Measurements from ENCODE around the gene ADGRD1.
"Not testable (repeated sequence)": the region's sequence is repeated elsewhere in the genome, so short reads cannot be mapped to it uniquely, and the experiment has no call there.

The ADGRD1 gene

GRCh38 chr12:131108177-131108955 lies 154.7 kb downstream of the ADGRD1 start:
- DNase-seq, result no peak

- no peak for DNase-seq
Observed at GRCh38 chr12:131111446-131111845, 157.7 kb downstream of the ADGRD1 start.

DNA sequence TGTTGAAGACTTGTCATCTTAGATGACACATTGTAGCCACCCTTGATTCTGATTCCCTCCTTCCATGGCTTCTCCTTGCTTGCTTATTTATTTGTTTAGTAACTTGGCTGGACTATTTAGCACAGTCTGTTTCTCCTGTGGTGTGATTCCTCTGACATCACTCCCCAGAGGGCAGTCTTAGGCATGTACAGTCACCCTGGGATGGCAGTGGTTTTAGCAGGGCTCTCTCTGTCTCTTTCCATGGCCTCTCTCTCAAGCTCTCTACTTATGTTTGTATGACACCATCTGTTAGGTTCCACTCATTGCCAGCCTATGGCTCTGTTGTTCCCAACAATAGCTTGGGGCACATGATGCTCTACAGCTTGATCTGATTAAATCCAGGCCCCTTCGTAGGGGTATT lies 158.3 kb downstream of the ADGRD1 start:
- DNase-seq, result no peak

DNA sequence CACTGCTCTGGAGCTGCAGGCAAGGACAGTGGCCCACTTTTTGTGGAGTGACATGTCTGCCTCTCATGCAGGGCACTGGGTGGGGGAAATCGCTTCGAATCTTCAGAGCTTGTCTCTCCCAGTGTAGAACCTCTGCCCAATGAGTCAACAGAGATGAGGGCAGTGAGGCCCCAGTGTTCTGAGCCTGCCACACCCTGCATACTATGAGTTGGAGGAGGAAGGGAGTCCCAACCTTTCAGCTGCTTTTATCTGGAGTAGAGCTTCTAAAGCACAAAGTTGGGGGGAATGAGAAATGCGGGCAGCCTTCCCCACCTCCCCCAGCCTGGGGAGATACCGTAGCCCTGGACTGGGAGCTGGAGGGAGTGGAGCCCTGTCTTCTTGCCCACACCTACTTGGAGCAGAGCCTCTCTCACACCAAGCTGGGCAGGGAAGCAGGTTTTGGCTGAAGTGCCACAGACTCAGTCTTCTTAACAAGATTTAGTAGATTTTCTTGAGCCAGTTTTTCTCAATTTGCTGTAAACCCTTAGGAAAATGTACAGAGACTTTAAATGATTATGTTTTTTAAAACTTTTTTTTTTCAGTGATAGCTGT lies 159.1 kb downstream of the ADGRD1 start:
- DNase-seq, result no peak

- DNase-seq, result no peak
Observed at GRCh38 chr12:131113568-131114270, 160.0 kb downstream of the ADGRD1 start.

- no peak for DNase-seq
Observed at GRCh38 chr12:131114271-131114670, 160.6 kb downstream of the ADGRD1 start.

DNA sequence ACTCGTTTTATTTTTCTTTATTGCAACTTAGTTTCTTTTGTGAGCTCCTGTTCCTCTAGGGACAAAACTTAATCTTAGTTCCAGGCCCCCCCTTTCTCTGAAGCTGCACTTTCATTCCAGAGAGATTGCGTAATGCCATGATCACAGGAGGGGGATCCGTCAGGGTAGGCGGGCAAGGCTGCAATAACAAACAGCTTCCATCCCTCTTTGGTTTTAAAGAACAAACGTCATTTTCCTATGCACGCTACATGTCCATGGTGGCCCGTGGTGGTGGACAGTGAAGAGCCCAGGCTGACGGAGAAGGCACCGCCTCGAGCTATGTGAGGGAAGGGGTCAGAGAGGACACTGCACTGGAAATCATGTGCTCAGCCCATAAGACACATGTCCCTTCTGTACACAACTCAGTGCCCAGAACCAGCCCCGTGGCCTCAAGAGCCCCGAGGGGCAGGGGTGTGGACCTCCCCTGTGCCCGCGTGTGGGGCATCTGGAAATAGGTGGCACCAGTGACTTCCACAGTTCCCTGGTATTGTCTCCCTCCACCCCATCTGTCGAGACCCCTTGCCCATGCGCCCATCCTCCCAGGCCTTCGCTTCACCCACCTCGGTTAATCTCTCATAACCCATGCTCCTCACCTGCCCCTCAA lies 161.4 kb downstream of the ADGRD1 start:
- no peak for DNase-seq

DNA sequence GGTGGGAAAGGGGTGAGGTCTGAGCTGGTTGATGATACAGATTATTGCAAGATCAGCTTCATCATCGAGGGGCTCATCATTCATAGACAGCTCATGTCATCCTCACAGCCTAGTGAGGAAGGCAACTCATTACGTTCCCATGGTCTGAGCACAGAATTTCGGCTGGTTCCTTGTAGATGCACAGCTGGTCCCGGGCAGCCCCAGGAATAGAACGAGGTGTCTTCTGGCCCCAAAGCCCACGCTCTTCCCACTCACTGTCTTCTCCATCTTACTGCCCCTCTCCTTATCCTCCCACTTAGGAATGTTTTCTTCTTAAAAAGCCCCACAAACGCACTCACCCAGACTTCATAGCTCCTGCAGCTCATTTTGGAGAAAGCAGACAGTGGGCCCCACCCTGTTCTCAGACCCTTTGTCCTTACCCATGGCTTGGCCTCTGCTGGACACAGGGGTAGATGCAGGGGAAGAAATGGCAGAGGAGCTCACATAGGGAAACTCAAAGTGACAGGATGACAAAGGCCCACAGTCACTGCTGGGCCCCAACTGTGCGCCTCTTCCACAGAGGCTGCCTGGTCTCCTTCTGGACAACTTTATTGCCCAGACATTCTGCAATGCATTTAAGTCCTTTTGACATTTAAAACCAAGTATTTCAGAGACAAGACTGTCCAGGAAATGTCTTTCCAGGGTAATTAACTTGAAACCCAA lies 162.2 kb downstream of the ADGRD1 start:
- DNase-seq, result no peak

DNA sequence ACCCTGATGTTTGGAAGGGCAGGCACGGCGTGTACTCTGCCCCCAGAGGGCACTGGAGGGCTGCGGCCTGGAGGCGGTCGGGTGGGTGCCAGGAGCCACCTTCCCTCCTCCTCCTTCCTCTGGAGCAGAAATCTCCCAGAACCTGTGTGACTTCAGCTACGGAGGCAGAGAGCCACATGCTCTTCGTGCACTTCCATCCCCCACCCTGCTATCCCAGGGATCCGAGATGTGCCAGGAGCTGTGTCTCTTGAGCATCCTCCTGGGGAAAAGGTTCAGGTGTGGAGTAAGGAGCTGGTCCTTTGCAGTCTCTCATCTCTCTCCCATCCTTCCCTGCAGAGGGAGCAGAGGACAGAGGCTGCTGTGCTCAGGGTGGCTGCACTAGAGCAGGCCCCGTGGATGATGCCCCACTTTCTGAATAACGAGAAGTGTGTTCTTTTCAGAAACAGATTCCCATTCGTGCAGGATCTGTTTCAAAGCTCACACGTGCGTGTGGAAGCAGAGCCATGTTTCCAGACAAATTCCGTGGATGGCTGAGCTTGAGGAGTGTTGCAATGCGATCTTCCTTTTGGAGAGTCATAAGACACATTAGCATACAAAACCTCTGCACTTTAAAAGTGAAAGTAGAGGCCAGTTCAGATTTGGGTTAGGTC lies 162.9 kb downstream of the ADGRD1 start:
- no peak for DNase-seq

GRCh38 chr12:131117438-131118245 lies 163.9 kb downstream of the ADGRD1 start:
- no peak for DNase-seq

- no peak for DNase-seq
Observed at GRCh38 chr12:131118371-131118770, 164.7 kb downstream of the ADGRD1 start.

DNA sequence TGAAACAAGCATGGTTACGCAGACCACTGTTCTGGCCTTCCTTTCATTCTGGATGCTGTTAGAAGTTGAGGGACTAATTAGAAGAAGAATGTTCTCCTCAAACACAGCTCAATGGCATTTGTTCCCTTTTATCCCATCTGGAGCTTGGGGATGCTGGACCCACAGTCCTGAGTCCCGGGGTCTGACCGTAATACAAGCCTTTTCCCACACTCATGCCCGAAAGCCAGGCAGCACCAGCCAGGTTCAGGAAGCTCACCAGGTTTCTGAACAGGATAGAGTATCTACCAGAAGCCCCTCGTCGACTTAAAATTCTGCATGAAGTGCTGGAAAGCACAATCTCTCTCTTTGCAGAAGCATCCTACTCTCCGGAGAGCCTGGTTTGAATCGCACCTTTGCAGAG lies 165.6 kb downstream of the ADGRD1 start:
- DNase-seq, result not testable (repeated sequence)

- DNase-seq, result no peak
Observed at GRCh38 chr12:131119936-131120335, 166.2 kb downstream of the ADGRD1 start.

GRCh38 chr12:131120831-131121271 lies 167.1 kb downstream of the ADGRD1 start:
- DNase-seq, result no peak

DNA sequence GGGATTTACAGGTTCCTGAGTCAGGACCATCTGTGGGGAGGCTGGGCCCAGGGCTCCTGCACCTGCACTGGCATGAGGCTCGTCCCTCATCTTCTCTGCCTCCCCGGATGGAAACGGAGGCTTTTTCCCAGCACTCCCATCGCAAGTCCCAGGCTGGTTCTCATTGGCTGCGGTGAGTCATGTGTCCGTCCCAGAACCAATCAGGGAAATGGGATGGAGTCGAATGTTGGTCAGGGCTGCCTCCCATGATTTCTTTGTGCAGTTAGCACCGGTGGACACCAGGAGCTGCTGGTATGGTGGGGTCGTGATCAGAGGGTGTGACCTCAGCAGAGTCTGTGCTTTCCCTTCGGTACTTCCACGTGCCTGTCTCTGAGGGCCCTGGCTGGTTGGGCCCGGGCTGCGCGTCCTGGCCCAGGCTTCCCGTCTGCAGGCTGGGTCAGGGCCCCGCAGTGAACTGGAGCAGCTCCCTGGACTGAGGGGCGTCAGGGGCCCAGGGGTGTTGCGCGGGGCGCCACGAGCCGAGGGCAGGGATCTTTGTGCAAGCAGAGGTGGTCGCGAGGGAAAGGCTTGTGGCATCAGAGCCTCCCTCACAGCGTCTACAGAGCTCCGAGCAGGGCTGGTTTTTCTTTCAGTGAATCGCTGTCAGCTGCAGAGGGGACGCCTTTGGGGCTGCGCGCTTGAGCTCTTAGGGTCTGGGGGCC lies 168.1 kb downstream of the ADGRD1 start:
- no peak for DNase-seq

DNA sequence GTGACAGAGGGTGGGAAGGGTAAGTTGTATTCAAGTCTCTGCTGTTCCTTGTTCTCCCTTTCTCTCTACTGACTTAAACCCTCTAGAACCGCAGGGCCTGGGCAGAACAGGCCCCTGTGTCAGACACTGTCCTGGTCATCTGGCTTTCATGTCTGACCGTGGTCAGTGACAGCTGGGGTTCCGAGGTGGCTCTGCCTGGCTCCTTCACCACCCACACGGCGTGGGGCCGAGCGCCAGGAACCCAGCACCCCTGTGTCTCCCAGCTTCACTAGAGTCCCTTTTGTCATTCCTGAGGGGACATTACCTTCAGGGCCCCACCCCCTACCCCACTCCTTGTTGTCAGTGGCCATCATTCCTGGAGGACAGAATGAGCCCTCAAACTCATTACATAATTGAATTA lies 168.9 kb downstream of the ADGRD1 start:
- DNase-seq, result no peak

DNA sequence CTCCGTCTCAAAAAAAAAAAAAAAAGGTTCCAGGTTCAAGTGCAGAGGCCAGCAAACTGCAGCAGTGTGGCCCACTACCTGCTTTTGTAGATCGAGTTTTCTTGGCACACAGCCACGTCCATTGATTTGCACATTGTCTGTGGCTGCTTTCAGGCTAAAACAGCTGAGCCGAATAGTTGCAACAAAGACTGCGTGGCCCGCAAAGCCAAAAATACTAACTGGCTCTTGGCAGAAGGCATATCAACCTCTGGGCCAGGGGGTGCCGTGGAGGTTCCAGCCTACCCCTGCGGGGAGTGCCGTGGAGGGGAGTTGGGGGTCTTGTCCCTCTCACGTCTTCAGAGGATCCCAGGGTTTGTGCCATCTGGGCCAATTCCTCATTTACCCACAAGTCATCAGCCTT lies 170.1 kb downstream of the ADGRD1 start:
- no peak for DNase-seq

GRCh38 chr12:131124487-131125280 lies 171.0 kb downstream of the ADGRD1 start:
- no peak for DNase-seq

- no peak for DNase-seq
Observed at GRCh38 chr12:131126662-131127173, 173.0 kb downstream of the ADGRD1 start.

DNA sequence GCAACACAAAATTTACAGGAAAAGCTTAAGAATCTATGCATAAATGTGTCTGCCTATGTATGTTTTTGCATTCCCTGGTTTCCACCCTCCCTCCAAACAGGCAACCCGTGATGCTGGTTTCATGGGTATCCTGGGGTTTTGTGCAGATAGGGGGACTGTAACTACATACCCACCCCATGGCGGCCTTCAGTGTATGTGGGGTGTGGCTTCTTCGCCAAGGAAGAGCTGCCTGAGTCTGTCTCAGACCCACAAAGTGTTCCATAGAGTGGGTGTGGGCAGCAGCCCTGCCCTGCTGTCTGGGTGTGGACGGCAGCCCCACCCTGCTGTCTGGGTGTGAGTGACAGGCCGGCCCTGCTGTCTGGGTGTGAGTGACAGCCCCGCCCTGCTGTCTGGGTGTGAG lies 174.8 kb downstream of the ADGRD1 start:
- no peak for DNase-seq
